Cardiac fibroblast (primary cell): ENCODE measurements around the gene LBR.

ENCODE experiments used
- DNase-seq, 2 donors: peaks; one replicate each; pipeline versions ENCODE4 v3.0.0 to v3.0.0-alpha.2; 2010; ENCODE audit warnings: low read depth in 2 of 2
- H3K4me3 ChIP-seq, 2 donors: replicated peaks in 1 of 2; 1 replicate in 1 of 2; 2 replicates in 1 of 2; pipeline ENCODE4 v1.5.1; 2011; ENCODE audit warnings: low read depth in 2 of 2, low read length in 2 of 2, mild to moderate bottlenecking in 2 of 2, moderate library complexity in 1 of 2
- TF ChIP-seq, protein P1 (sequence below): IDR thresholded peaks from one replicate; pipeline ENCODE4 v1.5.1; 2011; ENCODE audit warnings: low read depth, mild to moderate bottlenecking, low read length, inconsistent platforms

The LBR gene

DNA sequence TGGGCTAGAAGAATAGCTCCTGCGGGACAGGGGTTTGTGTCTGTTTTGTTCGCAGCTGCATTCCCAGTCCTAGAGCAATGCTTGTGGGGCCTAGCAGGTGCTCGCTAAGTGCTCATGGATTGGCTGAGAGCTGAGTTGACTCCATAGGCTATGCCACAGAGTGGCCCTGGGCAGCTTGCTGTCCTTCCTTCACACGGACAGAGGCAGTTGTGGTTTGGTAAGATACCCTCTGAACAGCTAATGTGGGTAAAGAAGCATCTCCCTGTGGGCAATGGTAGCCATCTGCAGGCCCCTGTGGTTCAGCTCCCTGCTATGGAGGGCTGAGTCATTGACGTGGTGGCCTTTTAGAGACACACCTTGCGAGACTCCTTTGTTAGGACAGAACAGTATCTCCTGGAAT, 23.5 kb upstream of the LBR start:
- DNase-seq = no peak
- TF ChIP-seq, protein P1, sequence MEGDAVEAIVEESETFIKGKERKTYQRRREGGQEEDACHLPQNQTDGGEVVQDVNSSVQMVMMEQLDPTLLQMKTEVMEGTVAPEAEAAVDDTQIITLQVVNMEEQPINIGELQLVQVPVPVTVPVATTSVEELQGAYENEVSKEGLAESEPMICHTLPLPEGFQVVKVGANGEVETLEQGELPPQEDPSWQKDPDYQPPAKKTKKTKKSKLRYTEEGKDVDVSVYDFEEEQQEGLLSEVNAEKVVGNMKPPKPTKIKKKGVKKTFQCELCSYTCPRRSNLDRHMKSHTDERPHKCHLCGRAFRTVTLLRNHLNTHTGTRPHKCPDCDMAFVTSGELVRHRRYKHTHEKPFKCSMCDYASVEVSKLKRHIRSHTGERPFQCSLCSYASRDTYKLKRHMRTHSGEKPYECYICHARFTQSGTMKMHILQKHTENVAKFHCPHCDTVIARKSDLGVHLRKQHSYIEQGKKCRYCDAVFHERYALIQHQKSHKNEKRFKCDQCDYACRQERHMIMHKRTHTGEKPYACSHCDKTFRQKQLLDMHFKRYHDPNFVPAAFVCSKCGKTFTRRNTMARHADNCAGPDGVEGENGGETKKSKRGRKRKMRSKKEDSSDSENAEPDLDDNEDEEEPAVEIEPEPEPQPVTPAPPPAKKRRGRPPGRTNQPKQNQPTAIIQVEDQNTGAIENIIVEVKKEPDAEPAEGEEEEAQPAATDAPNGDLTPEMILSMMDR = no peak
- no peak overlapping the region for H3K4me3 ChIP-seq

DNA sequence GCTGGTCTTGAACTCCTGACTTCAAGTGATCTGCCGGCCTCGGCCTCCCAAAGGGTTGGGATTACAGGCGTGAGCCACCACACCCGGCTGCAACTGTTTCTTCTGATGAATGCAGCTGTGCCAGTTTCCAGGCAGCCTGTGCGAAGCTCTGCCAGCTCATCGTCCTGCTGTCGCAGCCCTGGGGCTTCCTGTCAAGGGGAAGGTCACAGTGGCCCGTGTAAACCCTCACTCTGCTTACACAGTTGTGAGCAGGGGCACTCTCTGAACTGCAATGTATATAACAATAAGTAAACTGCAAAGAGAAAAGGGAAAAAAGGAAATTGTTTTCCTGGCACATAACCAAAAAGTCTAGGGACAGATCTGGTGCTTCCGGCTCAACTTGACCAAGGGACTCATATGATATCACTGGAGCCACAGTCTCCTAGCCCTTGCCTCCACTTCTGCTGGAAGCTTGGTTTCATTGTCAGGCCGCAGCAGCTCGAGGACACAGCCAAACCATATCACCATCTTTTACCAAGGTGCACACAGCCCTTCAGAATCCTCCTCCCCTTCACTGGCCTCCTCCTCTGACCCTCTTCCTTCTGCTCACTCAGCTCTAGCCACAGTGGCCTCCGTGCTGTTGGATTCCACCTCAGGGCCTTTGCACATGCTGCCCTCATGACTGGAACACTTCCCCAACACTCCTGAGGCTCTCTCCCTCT, 22.8 kb upstream of the LBR start:
- no peak overlapping the region for H3K4me3 ChIP-seq
- DNase-seq = no peak
- TF ChIP-seq, protein P1 = no peak

DNA sequence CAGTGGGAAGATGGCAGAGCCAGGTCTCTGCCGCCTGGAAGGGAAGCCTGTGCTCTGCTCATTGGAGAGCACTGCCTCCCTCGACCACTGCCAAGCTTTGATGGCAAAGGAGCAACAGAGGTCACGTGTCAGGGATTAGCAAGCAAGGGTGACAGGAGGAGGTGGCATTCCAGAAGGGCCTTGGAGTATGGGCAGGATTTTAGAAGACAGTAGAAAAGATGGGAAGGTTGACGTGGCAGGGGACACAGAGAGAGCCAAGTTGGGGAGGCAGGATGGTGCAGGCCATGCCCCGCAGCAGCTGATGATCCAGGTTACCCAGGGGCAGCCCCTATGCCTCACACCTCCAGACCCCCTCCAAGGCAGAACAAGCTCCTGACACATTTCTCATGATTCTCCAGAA, 21.9 kb upstream of the LBR start:
- no peak overlapping the region for H3K4me3 ChIP-seq
- TF ChIP-seq, protein P1 = no peak
- DNase-seq = no peak

DNA sequence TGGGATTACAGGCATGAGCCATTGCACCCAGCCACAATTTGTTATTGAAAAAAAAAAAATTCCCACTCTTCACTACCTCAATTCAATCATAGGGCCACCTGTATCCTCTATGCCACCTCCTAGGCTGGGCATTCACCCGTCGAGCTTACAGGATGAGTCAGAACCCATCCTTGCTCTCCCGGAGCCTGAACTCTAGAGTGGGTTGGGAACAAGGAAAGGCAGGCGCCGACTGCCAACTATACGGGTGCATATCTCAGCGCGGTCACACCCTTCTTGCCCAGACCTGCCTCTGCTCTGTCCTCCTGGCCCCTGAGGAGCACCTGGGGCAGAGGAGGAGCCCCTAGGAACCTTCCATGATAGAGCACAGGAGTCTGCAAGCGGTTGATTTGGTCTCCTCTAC, 21.4 kb upstream of the LBR start:
- TF ChIP-seq, protein P1 = no peak
- H3K4me3 ChIP-seq = no peak overlapping the region
- no peak for DNase-seq

DNA sequence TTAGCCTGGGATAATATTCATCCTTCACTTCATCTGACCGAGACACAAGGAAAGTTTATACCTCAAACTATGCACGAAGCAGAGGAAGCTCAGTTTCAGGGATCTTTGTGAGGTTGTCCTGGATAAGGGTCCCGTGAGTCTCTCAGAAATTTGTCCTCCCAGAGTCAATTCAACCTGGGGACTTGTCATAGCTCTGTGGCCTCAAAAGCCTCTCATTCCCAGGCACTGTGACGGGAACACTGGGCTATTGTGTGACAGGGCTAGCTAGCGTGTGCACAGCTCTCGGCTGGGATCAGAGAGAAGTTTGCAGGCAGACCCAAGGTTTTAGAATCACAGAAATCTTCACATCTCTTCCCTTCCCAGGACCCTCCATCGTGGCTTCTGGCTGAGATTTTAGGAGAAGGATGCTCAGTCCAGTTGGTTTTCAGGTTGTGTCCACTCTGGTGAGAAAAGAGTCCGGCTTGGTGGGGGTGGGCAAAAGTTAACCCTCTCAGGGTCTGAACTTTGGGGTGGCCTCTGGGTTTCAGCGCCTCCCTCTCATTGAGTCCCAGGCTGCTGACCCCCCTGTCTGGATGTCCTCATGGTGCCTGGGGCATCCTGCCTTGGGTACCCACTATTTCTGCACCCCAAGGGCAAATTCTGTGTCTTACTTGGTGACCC, 20.4 kb upstream of the LBR start:
- TF ChIP-seq, protein P1 = no peak
- H3K4me3 ChIP-seq = no peak overlapping the region
- DNase-seq = no peak

DNA sequence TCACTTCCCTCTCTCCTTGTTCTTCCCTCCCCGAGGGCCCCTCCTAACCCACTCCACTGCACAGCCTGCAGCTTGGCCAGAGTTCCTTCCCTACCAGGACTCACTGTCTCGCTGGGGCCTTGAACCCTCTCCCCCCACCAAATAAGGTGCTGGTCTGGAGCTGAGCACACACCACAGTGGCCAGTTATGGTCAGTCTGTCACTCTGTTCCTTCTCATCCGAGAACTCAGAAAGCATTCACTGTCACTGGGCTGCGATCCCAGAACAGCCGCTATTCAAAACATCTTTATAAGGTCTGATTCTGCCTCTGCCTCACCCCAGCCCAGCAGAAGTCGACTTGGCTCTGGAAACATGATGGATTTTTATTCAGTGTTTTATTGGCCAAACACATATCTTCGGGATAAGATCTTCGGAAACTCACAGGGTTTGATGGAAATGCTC, 19.8 kb upstream of the LBR start:
- peak; percentile 36 to 57 for DNase-seq
- H3K4me3 ChIP-seq = no peak overlapping the region
- TF ChIP-seq, protein P1 = no peak
